GM19395 (cell line): ENCODE measurements around the gene KRT5.
"Not testable (repeated sequence)": the region's sequence is repeated elsewhere in the genome, so short reads cannot be mapped to it uniquely, and the experiment has no call there.

Experiments used
- ATAC-seq: cut with Tn5 transposase; IDR thresholded peaks from one replicate; pipeline ENCODE4 v1.9.1; 2021; ENCODE audit warnings: mild to moderate bottlenecking, moderate library complexity; ENCODE audit not compliant: unreplicated experiment

The KRT5 gene

DNA sequence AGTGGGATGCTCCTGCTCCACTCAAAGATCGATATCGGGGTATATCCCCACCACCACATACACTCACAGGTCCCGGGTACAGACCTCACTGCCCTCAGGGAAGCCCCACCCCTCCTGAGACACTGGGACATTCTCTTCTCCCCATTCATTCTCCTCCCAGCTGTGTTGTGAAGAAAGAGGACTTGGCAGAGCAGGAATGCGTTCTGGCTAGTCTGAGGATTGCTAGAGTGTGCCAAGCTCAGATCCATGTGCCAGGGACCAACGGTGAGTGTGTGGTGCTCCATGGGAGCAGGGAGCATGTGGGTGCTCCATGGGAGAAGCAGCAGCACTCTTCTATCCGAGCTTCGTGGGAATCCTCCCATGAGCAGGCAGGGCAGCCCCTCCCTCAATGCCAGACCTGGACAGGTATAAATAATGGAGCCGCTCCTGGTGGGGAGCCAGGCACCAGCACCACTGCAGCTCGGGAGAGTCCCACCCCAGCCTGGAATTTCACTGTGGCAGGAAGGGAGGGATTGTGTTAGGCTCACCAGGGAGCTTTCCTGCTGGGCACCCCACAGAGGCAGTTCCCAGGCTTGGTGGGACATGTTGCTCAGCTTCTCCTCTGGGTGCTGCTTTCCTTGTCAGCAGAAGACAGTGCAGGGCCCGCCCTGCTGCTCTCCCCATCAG, 2.3 kb upstream of the KRT5 start:
- ATAC-seq = no peak

DNA sequence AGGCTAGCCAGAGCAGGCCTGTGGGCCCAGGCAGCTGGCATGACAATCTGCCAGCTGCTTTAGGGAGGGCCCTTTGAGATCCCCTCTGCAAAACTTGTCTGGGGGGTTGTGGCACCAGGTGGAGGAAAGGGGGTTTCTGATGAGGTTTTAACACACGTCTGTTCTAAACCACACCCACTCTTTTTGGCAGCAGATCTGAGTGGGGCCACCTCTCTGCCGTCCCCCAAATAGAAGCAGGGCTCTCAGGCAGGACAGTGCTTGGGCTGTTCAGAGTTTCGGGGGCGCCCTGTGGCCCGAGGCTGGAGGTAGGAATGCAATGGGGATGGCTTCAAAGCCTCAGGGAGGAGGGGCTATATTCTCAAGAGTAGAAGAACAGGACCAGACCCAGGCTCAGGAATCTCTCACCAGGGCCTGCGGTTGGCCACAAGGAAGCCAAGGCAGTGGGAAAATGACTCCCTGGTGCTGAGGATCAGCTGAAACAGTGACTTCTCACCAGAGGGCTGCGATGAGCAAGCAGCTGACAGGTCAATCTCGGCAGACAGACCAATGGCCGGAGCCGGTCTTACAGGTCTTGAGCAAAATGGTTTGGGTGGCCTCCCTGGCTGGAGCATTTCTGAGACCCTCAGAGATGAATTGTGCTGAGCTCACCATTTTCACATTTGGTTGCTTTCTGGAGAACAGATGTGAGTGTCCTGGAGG, 1.5 kb upstream of the KRT5 start:
- ATAC-seq = no peak

DNA sequence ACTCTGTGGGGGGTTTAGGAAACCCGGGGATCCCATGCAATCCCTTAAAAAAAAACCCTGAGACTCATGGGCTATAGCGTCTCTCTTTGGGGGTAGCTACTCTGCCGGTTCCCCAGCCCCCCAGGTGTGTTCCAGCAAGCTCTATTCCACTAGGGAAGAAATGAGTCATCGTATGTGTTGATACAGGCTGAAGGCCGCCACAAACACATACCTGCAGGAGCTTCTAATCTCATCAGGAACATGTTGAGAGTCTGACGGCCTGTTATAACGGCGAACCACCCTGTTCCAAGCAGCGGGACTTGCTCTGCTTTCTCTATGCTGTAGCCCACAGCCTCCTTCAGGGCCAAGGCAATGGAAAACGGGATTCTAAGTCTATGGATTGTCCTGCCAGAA, 977 bp upstream of the KRT5 start:
- no peak for ATAC-seq

GRCh38 chr12:52519387-52519703, 849 bp downstream of the KRT5 start:
- no peak for ATAC-seq

- no peak for ATAC-seq
Observed at GRCh38 chr12:52518574-52519386, 1.4 kb downstream of the KRT5 start.

- no peak for ATAC-seq
Observed at GRCh38 chr12:52517888-52518287, 2.3 kb downstream of the KRT5 start.

- no peak for ATAC-seq
Observed at GRCh38 chr12:52517005-52517835, 3.0 kb downstream of the KRT5 start.

- no peak for ATAC-seq
Observed at GRCh38 chr12:52515927-52516831, 4.0 kb downstream of the KRT5 start.

- ATAC-seq = no peak
Observed at GRCh38 chr12:52515319-52515646, 4.9 kb downstream of the KRT5 start.

- no peak for ATAC-seq
Observed at GRCh38 chr12:52514471-52515318, 5.5 kb downstream of the KRT5 start.

DNA sequence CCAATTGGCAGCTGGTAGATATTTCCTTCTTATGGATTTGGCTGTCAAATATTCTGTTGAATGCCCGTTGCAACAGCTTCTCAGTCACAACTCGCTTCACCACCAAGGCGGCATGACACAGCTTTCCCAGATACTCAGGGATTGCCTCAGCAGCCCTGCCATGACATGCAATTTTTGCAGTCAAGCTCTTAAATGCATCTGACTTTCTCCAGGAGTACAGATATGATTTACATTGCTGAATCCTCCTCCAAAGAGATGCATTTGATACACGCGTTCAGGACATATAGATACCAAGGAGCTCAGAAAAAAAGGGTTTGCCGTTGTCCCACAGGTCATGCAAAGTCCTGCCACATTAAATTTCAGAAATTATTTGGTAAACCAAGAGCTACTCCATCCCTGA, 6.5 kb downstream of the KRT5 start:
- no peak for ATAC-seq

DNA sequence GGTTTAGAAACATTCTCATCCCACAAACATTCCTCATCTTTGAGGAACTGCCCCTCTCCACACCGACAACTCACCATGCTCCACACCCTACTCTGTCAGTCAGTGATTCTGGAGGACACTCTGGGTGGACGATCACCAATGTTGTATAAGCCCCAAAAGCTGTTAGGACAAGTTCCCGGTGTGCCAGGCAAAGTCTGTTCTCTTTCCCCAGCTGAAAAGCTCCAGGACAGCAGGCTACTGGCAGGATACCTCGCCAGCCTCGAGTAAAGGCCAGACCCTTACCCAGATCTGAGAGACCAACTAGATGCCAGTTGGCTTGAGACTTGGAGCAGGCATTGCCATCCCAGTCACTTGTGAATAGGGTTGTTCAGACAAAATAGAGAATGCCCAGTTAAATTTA, 12.0 kb downstream of the KRT5 start:
- no peak for ATAC-seq

GRCh38 chr12:52506858-52507715, 13.1 kb downstream of the KRT5 start:
- ATAC-seq = no peak

- no peak for ATAC-seq
Observed at GRCh38 chr12:52502877-52503276, 17.3 kb downstream of the KRT5 start.

GRCh38 chr12:52501490-52501889, 18.7 kb downstream of the KRT5 start:
- ATAC-seq = no peak

DNA sequence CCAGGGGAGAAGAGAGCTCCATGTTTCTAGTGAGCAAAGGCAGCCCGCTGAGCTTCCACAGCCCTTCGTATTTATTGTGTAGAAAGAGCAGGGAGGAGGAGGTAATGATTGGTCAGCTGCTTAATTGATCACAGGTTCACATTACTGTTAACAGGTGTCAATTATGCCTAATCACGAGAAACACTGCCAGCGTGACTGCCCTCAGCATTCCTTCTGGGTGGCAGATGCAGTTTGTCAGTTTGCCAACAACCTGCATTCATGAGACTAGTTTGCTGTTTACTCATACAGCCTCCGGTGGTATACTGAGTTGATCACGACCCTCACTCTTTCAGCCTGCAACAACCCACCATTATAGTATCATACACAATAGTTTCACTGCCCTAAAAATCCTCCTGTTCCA, 19.6 kb downstream of the KRT5 start:
- ATAC-seq = not testable (repeated sequence)

- no peak for ATAC-seq
Observed at GRCh38 chr12:52499806-52500560, 20.2 kb downstream of the KRT5 start.

- no peak for ATAC-seq
Observed at GRCh38 chr12:52498946-52499345, 21.2 kb downstream of the KRT5 start.
